ENCODE measurements around the gene SH3BGRL3.

Gene SH3BGRL3

GRCh38 chr1:26297057-26297790 lies 17.3 kb downstream of the SH3BGRL3 start:
- Histone ChIP-seq H4K20me1 (ENCODE audit: insufficient read depth, low read length, poor library complexity, severe bottlenecking) (no peaks in the 10 kb centered on the region), H3K9ac (ENCODE audit: low read depth, low read length, poor library complexity, severe bottlenecking) (no peak overlapping the region), H3K79me2 (ENCODE audit: insufficient read depth, low read length) (no peaks in the 10 kb centered on the region), H3K9me2 (replicated peaks; ENCODE audit: low read depth, low read length) (no peaks in the 10 kb centered on the region), H3K36me3 (ENCODE audit: insufficient read depth, low read length) (no peaks in the 10 kb centered on the region), H3K4me1 (ENCODE audit: insufficient read depth, low read length, poor library complexity, severe bottlenecking) (peaks cover 19% of the 10 kb centered on the region), H3K9me3 (ENCODE audit: insufficient read depth, low read depth, low read length) (no peaks in the 10 kb centered on the region), H3F3A (ENCODE audit: low read depth) (no peaks in the 10 kb centered on the region), H2AFZ (ENCODE audit: low read length) (no peak overlapping the region), H3K4me2 (ENCODE audit: low read depth, low read length, poor library complexity, severe bottlenecking) (no peak overlapping the region), H3K4me3 (ENCODE audit: low read length, poor library complexity, severe bottlenecking) (no peak overlapping the region), H3K27me3 (ENCODE audit: insufficient read depth, low read length, poor library complexity, severe bottlenecking) (no peaks in the 10 kb centered on the region)
- TF ChIP-seq CTCF (conservative IDR thresholded peaks at IDR 0.05; ENCODE audit: low read length) = no peak
- TF ChIP-seq EZH2phosphoT487 (IDR thresholded peaks at IDR 0.05; ENCODE audit: borderline replicate concordance) = no peak

- H3K9me3 ChIP-seq (ENCODE audit: insufficient read depth, low read depth, low read length) = no peaks in the 10 kb centered on the region
- no peak overlapping the region for H2AFZ ChIP-seq (ENCODE audit: low read length)
- H3K4me3 ChIP-seq (ENCODE audit: low read length, poor library complexity, severe bottlenecking) = no peak overlapping the region
- H3K4me1 ChIP-seq (ENCODE audit: insufficient read depth, low read length, poor library complexity, severe bottlenecking) = peaks cover 19% of the 10 kb centered on the region
- no peaks in the 10 kb centered on the region for H3K27me3 ChIP-seq (ENCODE audit: insufficient read depth, low read length, poor library complexity, severe bottlenecking)
- TF ChIP-seq EZH2phosphoT487 (IDR thresholded peaks at IDR 0.05; ENCODE audit: borderline replicate concordance) (no peak), CTCF (conservative IDR thresholded peaks at IDR 0.05; ENCODE audit: low read length) (no peak)
- H4K20me1 ChIP-seq (ENCODE audit: insufficient read depth, low read length, poor library complexity, severe bottlenecking) = no peaks in the 10 kb centered on the region
- no peaks in the 10 kb centered on the region for H3K79me2 ChIP-seq (ENCODE audit: insufficient read depth, low read length)
- no peaks in the 10 kb centered on the region for H3K36me3 ChIP-seq (ENCODE audit: insufficient read depth, low read length)
- H3K9me2 ChIP-seq (replicated peaks; ENCODE audit: low read depth, low read length) = no peaks in the 10 kb centered on the region
- H3F3A ChIP-seq (ENCODE audit: low read depth) = no peaks in the 10 kb centered on the region
- H3K9ac ChIP-seq (ENCODE audit: low read depth, low read length, poor library complexity, severe bottlenecking) = no peak overlapping the region
- no peak overlapping the region for H3K4me2 ChIP-seq (ENCODE audit: low read depth, low read length, poor library complexity, severe bottlenecking)
Observed at GRCh38 chr1:26297791-26298124, 17.9 kb downstream of the SH3BGRL3 start.

- no peak overlapping the region for H3K4me3 ChIP-seq (ENCODE audit: low read length, poor library complexity, severe bottlenecking)
- no peaks in the 10 kb centered on the region for H3K9me2 ChIP-seq (replicated peaks; ENCODE audit: low read depth, low read length)
- no peaks in the 10 kb centered on the region for H3K79me2 ChIP-seq (ENCODE audit: insufficient read depth, low read length)
- no peak for TF ChIP-seq EZH2phosphoT487 (IDR thresholded peaks at IDR 0.05; ENCODE audit: borderline replicate concordance)
- no peak for TF ChIP-seq CTCF (conservative IDR thresholded peaks at IDR 0.05; ENCODE audit: low read length)
- no peaks in the 10 kb centered on the region for H4K20me1 ChIP-seq (ENCODE audit: insufficient read depth, low read length, poor library complexity, severe bottlenecking)
- H3K4me2 ChIP-seq (ENCODE audit: low read depth, low read length, poor library complexity, severe bottlenecking) = no peak overlapping the region
- H3K27me3 ChIP-seq (ENCODE audit: insufficient read depth, low read length, poor library complexity, severe bottlenecking) = no peaks in the 10 kb centered on the region
- H3K36me3 ChIP-seq (ENCODE audit: insufficient read depth, low read length) = no peaks in the 10 kb centered on the region
- H3K9me3 ChIP-seq (ENCODE audit: insufficient read depth, low read depth, low read length) = no peaks in the 10 kb centered on the region
- H3F3A ChIP-seq (ENCODE audit: low read depth) = no peaks in the 10 kb centered on the region
- no peak overlapping the region for H2AFZ ChIP-seq (ENCODE audit: low read length)
- H3K4me1 ChIP-seq (ENCODE audit: insufficient read depth, low read length, poor library complexity, severe bottlenecking) = peaks cover 18% of the 10 kb centered on the region
- H3K9ac ChIP-seq (ENCODE audit: low read depth, low read length, poor library complexity, severe bottlenecking) = peak overlapping the region; percentile 47
Observed at GRCh38 chr1:26300578-26301275, 20.8 kb downstream of the SH3BGRL3 start.
